WERI-Rb-1 (cell line): ENCODE measurements around the gene CHAD.

Source experiments
- DNase-seq: peaks from one replicate; pipeline ENCODE4 v3.0.0-alpha.2; 2020
- H3K27ac ChIP-seq: fragments of 250-450 bp; sonication (Bioruptor Pico); 2 replicates; pipeline ENCODE4 v1.5.1; 2020; ENCODE audit warnings: mild to moderate bottlenecking, moderate library complexity
- H3K27me3 ChIP-seq: fragments of 250-450 bp; sonication (Bioruptor Pico); 2 replicates; pipeline ENCODE4 v1.5.1; 2021; ENCODE audit warnings: mild to moderate bottlenecking, low read depth, moderate library complexity; ENCODE audit not compliant: insufficient read depth, severe bottlenecking
- H3K36me3 ChIP-seq: fragments of 250-450 bp; sonication (Bioruptor Pico); 2 replicates; pipeline ENCODE4 v1.5.1; 2020; ENCODE audit warnings: mild to moderate bottlenecking, moderate library complexity
- H3K4me3 ChIP-seq: 2 replicates; pipeline ENCODE4 v1.5.1; 2011; ENCODE audit warnings: low read depth, mild to moderate bottlenecking, control low read depth, low read length
- H3K9me3 ChIP-seq: fragments of 250-450 bp; sonication (Bioruptor Pico); 2 replicates; pipeline ENCODE4 v1.5.1; 2021; ENCODE audit warnings: mild to moderate bottlenecking, moderate library complexity; ENCODE audit not compliant: severe bottlenecking
- TF ChIP-seq, protein P1 (sequence below): IDR thresholded peaks from 2 replicates; pipeline ENCODE4 v1.5.1; 2011; ENCODE audit warnings: low read depth, mild to moderate bottlenecking, control low read depth, inconsistent platforms, low read length

The CHAD gene, protein sequence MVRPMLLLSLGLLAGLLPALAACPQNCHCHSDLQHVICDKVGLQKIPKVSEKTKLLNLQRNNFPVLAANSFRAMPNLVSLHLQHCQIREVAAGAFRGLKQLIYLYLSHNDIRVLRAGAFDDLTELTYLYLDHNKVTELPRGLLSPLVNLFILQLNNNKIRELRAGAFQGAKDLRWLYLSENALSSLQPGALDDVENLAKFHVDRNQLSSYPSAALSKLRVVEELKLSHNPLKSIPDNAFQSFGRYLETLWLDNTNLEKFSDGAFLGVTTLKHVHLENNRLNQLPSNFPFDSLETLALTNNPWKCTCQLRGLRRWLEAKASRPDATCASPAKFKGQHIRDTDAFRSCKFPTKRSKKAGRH

DNA sequence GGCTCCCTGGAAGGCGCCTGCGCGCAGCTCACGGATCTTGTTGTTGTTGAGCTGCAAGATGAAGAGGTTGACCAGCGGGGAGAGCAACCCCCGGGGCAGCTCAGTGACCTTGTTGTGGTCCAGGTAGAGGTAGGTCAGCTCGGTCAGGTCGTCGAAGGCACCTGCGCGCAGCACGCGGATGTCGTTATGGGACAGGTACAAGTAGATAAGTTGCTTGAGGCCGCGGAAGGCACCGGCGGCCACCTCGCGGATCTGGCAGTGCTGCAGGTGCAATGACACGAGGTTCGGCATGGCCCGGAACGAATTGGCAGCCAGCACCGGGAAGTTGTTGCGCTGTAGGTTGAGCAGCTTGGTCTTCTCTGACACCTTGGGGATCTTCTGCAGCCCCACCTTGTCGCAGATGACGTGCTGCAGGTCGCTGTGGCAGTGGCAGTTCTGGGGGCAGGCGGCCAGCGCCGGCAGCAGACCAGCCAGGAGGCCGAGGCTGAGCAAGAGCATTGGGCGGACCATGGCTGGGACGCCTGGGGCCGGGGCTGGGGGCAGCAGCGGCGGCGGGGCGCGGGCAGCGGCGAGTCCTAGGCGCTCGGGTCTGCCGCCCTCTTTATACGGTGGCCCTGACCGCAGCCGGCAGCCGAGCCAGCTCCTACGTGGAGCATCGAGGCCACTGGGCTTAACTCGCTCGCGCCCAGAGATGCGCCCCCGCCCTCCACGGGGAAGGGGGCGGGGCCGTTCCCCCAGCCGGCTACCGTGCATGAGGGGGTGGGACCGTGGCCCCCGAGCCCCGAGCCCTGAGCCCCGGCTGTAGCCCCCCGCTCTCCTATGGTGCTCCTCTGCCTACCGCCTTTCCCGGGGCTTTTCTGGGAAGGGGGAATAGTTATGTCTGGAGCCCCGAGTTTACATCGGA is at the start of gene CHAD:
TSS of gene CHAD (minus strand) at position 577 of the 904 bp plus-strand sequence. CDS start at position 510, 67 bp downstream.
- H3K27ac ChIP-seq: no peak within 1 kb of the TSS
- H3K36me3 ChIP-seq: no peaks in the 10 kb centered on the region
- H3K27me3 ChIP-seq: no peaks in the 10 kb centered on the region
- no peak for DNase-seq
- TF ChIP-seq, protein P1, sequence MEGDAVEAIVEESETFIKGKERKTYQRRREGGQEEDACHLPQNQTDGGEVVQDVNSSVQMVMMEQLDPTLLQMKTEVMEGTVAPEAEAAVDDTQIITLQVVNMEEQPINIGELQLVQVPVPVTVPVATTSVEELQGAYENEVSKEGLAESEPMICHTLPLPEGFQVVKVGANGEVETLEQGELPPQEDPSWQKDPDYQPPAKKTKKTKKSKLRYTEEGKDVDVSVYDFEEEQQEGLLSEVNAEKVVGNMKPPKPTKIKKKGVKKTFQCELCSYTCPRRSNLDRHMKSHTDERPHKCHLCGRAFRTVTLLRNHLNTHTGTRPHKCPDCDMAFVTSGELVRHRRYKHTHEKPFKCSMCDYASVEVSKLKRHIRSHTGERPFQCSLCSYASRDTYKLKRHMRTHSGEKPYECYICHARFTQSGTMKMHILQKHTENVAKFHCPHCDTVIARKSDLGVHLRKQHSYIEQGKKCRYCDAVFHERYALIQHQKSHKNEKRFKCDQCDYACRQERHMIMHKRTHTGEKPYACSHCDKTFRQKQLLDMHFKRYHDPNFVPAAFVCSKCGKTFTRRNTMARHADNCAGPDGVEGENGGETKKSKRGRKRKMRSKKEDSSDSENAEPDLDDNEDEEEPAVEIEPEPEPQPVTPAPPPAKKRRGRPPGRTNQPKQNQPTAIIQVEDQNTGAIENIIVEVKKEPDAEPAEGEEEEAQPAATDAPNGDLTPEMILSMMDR: no peak
- no peaks in the 10 kb centered on the region for H3K9me3 ChIP-seq
- no peak within 1 kb of the TSS for H3K4me3 ChIP-seq

DNA sequence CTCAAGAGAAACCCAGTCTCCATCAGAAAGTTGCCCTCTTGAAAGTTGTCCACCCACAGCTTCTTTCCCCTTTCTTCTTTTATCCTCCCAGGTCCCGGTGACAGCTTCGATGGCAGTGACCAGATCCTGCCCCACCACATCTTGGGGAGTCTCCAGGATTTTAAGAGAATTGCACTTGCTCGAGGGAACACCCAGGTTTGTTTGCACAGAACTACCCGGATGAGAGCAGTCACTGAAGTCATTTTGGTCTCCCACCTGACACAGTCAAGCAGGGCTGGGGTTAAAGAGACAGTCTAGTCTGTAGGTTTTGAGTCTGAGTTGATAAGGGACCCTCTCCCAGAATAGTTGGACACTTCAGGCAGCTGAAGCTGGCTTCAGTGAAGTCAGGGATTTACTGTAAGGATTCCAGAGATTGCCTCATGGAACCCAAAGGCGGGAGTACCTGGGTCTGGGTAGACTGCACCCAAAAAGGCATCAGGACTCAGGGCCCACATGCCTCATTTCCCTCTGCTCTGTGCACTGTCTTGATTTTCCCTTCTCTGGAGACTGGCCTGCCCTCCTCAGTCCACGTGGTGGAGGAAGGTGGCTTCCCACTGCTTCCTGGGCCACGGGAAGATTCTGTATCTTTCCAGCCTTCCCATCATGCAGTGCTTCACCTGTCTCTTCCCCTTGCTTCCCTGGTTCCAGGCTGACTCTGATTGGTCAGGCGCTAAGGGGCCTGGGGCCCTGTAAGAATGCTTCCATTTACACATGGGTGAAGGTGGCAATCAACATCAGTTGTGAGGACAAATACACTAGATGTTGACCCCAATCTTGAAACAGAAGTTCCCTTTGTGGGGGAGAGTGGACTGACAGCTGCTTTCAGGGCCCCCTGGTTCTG is 49.1 kb upstream of the CHAD start:
- Histone ChIP-seq H3K4me3 (no peak overlapping the region), H3K27me3 (no peaks in the 10 kb centered on the region), H3K9me3 (no peaks in the 10 kb centered on the region), H3K36me3 (no peaks in the 10 kb centered on the region), H3K27ac (no peak overlapping the region)
- TF ChIP-seq, protein P1: no peak
- DNase-seq: no peak

DNA sequence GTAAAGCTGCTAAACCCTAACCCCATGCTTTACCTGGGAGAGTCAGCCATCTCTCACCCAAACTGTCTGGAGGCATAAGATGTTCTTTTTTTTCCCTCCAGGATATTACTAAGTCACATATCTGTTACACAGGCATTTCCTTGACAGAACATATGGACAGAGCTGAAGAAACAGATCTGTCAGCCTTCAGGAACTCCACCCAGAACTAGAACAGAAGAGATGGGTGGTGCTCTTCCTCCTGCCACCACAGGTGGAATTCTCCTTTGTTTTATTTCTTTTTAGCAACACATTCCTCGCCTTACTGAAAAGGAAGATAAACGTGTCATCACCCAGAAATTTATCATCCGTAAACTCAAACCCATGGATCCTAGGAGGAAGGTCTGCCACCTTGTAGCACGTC is 48.3 kb upstream of the CHAD start:
- no peaks in the 10 kb centered on the region for H3K27me3 ChIP-seq
- TF ChIP-seq, protein P1: no peak
- DNase-seq: no peak
- H3K36me3 ChIP-seq: no peaks in the 10 kb centered on the region
- H3K4me3 ChIP-seq: no peak overlapping the region
- no peaks in the 10 kb centered on the region for H3K9me3 ChIP-seq
- H3K27ac ChIP-seq: no peak overlapping the region

DNA sequence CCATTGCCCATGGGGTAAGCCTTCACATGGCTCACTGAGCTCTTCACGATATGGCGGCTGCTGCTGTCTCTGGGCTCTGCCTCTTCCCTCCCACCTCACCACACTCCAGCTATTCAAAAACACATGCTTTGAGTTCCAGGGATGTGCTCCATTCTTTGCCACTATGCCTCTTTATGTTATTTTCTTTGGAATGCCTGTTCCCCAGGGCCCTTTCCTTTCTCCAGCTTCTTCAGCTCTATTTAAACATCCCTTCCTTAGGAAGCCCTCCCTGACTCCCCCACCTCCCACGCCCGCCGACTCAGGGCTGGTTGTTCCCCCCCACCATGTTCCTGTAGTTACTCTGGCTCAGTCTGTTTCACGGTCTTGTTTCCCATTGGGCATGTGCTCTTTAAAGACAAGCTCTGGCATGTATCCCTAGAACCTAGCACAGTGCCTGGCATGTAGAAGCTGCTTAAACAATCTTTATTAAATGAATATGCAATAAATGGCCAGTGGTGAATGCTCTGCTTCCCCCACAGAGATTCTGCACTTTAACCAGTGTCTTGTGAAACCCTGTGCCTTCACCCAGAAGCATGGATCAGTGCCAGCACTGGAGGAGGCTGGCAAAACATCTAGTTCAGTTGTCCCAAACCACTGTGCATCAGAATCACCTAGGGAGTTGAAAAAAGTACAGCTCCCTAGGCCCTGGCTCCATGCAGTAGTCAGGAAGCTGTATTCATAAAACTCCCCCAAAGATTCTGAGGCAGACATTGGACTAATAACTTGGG is 46.4 kb upstream of the CHAD start:
- no peak overlapping the region for H3K4me3 ChIP-seq

More for the DNA sequence above, 46.4 kb upstream of the CHAD start:
- Histone ChIP-seq H3K27ac (no peak overlapping the region), H3K27me3 (no peaks in the 10 kb centered on the region), H3K9me3 (no peaks in the 10 kb centered on the region), H3K36me3 (no peaks in the 10 kb centered on the region)
- TF ChIP-seq, protein P1: no peak
- no peak for DNase-seq
